Activated CD8-positive, alpha-beta memory T cell treated with anti-CD3 and anti-CD28 coated beads, Interleukin-2, amount 50 U/mL, for 1 hour (primary cell): Measurements from ENCODE around the gene THSD7A.

ENCODE experiments used
- DNase-seq: peaks from one replicate; pipeline ENCODE4 v3.0.0-alpha.2; 2020; ENCODE audit errors: extremely low read depth

THSD7A gene

DNA sequence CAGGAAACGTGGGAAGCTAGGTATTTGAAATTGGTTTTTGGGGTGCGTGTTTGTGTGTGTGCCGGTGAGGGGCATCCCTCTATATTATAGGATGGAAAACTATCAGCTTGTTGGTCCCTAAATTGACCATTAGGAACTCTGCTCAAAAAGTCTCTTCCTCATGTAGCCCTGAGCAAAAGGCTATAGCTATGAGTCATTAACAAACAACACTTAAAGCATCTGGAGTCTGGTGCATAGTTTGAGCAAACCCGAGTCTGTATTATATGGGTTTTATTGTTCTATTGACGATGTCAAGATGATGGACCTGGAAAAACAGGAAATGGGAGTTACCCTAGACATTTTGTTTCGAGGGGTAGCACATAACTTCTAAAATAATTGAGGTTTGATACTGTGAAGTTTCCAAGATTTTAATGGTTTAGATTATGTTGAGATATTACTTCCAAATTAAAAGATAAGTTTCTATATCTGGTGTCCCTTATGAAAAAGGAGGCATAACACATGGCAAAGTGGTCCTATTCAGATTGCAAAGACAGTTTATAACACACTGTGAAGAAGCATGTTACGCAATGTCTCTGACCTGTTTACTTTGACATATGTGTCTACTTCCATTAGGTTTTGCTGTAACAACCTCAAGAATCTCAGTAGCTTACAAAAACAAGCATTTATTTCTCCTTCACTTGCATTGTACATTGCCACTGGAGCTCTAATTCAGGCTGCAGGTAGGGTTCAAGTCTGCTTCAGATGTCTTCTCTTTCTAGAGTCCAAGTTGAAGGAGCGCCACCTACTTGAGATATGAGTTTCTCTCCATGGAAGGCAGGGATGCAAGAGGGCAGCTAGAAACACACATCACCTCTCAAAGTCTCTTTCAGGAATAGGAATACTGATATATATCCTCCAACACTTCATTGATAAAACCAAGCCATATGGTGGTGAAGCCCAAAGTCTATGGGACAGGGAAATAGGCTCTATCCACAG is 500.6 kb downstream of the THSD7A start:
- DNase-seq: no peak

DNA sequence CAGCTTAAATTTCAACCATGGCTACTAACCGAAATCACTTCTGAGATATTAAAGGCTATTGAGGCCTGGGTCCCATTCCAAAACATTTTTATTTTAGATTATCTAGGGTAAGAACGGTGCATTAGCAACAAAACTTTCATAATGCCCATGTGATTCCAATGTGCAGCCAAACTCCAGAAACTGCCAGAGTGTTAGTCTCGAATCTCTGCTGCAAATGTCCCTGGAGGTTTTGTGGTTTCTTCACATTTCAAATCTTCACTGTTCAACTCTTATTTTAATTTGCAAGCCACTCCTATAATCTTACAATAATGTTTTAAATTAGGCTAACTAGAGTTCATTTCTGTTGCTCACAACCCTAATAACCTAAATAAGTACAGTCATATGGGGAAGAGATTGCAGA is 501.3 kb downstream of the THSD7A start:
- DNase-seq: no peak

DNA sequence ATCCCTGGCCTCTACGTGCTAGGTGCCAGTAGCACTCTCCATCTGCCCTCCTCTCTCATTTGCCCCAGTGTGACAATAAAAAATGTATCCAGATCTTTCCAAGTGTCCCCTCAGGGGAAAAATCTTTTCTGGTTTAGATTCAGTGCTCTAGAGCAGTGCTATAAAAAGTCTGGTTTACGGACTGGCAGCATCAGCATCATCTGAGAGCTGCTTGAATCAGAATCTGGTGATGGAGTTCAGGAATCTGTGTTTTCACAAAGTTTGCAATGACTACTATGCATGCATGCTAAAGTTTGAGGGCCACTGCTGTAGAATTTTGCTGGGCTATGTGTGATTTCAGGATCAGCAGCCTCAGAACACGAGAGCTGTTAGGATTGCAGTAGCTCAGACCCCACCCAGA is 501.8 kb downstream of the THSD7A start:
- DNase-seq: no peak

DNA sequence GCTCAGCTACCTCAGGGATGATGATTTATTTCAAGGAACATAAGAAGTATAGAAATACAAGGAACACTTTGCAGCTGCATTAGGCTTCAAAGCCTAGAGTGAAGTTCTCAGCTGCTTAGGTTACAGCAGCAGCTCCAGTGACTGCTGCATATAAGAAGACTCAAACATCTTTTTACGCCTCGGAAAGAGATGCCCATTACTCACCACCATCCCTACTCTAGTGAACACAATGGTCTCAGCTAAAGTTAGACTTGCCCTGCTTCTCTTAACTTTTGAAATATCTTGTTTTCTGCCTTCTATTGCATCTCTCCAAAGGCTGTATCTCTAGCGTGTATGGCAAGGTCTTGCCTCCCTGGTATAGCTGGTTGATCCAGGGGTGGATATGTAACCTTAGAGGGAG is 502.4 kb downstream of the THSD7A start:
- DNase-seq: no peak

DNA sequence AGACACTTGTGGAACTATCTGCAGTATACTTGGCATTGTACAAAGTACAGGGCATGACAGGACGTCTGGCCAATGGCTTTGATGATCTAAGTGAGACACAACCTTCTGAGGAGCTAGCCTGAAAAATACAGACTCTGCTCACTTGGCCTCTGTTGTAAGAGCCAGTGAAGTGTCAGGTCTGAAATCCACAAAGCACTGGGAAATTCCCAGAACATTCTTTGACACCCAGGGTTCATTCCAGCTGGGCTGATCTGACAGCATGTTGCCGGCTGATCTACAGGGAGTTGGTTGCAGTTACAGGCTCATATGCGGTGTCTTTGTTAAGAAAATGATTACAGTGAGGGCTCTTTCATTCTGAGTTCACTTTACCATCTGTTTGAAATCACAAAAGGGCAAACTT is 503.7 kb downstream of the THSD7A start:
- no peak for DNase-seq

DNA sequence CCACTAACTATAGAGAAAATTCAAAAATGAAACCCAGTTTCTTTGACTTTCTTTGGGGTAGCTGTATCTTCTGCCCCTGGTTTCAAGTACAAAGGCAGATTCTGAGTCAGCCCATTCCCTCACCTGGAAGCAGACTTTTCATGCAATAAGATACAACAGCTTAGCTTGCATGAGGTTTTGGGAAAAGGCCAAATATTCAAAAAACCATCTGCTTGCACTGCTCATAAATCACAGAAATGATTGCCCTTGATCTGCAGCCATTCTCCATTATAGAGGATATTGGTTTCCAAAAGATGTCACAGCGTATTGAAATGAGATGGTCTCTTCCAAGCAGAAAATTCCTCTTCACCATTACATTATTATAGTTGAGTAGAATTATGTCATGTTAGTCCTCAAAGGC is 504.4 kb downstream of the THSD7A start:
- DNase-seq: no peak
